GM12865 (cell line): Measurements from ENCODE around the gene MAVS.

ENCODE experiments used
- DNase-seq: peaks from one replicate; pipeline ENCODE4 v3.0.0; 2010; ENCODE audit warnings: low read depth
- H3K4me3 ChIP-seq: 2 replicates; pipeline ENCODE4 v1.5.1; 2011; ENCODE audit warnings: mild to moderate bottlenecking, low read depth, low read length, control low read depth
- CTCF ChIP-seq: IDR thresholded peaks from 2 replicates; pipeline ENCODE4 v1.5.1; 2011; ENCODE audit warnings: low read length, control low read depth, low read depth, inconsistent platforms; ENCODE audit not compliant: insufficient read depth; ENCODE audit errors: missing control alignments

The MAVS gene

GRCh38 chr20:3922223-3922982 is 75.8 kb downstream of the MAVS start:
- DNase-seq: no peak
- no peak for TF ChIP-seq CTCF

GRCh38 chr20:3922983-3923339 is 76.3 kb downstream of the MAVS start:
- TF ChIP-seq CTCF: no peak

More at GRCh38 chr20:3922223-3922982, 75.8 kb downstream of the MAVS start:
- no peak overlapping the region for H3K4me3 ChIP-seq

GRCh38 chr20:3923818-3924217 is 77.2 kb downstream of the MAVS start:
- TF ChIP-seq CTCF: no peak
- no peak for DNase-seq
- H3K4me3 ChIP-seq: no peak overlapping the region

More at GRCh38 chr20:3922983-3923339, 76.3 kb downstream of the MAVS start:
- DNase-seq: no peak
- no peak overlapping the region for H3K4me3 ChIP-seq

GRCh38 chr20:3924304-3925112 is 77.9 kb downstream of the MAVS start:
- no peak for DNase-seq
- no peak overlapping the region for H3K4me3 ChIP-seq
- no peak for TF ChIP-seq CTCF

- H3K4me3 ChIP-seq: no peak overlapping the region
- no peak for TF ChIP-seq CTCF
- DNase-seq: no peak
Measured at GRCh38 chr20:3925113-3925695, 78.6 kb downstream of the MAVS start.
